ENCODE measurements around the gene RICTOR. TPM values are rescaled to one million over a fixed set of nuclear protein-coding genes. Genes with fewer than 3 reads are reported as not detected.

RICTOR gene
- total RNA-seq, 1 experiment from 2014 or later = 25.7 TPM

DNA sequence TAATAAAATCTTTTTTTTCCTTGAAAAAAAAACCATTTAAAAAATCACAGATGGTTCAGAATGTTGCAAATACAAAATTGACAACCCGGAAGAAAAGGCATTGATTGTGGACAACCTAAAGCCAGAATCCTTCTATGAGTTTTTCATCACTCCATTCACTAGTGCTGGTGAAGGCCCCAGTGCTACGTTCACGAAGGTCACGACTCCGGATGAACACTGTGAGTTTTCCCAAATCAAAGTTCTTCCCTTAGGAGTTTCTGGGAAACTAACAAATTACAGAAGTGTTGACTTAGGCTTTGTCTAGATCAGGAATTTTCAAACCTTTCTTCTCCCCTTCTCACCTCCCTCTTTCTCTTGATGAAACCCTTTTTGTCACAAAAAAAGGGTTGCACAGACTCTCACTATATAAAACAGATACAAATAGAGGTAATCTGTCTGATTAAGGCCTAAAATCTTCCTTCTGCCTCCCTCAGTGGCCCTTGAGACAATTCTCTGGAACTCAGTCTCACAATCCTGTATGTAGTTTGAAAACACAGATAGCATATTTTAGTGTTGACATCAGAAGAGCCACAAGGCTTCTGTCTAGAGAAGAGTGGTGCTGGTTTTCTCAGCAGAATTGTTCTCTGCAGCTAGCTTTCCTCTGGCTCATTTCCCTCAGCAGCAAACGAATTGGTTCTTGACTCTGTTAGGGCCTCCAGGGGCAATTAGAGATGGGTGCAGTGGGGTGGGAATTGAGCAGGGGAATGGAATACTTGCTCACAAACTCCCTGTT lies 148.9 kb downstream of the RICTOR start:
- intact Hi-C loops (cut with micrococcal nuclease; ENCODE audit: unreplicated experiment) = no loop called here
- Histone ChIP-seq H3K4me1 (no peaks in the 10 kb centered on the region), H3K9me3 (peaks cover 11% of the 10 kb centered on the region; the same call in 1 of the 2 replicates), H3K27me3 (replicated peaks; ENCODE audit: control insufficient read depth, insufficient read depth, low read length) (no peaks in the 10 kb centered on the region), H3K36me3 (ENCODE audit: control insufficient read depth, insufficient read depth, low read length) (no peaks in the 10 kb centered on the region; the same call in 1 of the 2 replicates), H3K4me3 (ENCODE audit: low read depth, low read length) (no peak overlapping the region)
- TF ChIP-seq CTCF (IDR thresholded peaks at IDR 0.05; ENCODE audit: insufficient read depth in 1 of 2, low read depth in 1 of 2, low read length in 1 of 2, severe bottlenecking in 1 of 2, unreplicated experiment in 1 of 2) = no peak
- no peaks in the 10 kb centered on the region for H3K36me3 Mint-ChIP-seq (ENCODE audit: insufficient read depth, unreplicated experiment)
- no TSS peak for BruUV-seq (replicated peaks)
- no peaks in the 10 kb centered on the region for H3K4me1 Mint-ChIP-seq (ENCODE audit: low read depth, unreplicated experiment)
- H3K9me3 Mint-ChIP-seq (ENCODE audit: unreplicated experiment) = no peaks in the 10 kb centered on the region
- H3K4me3 Mint-ChIP-seq (ENCODE audit: unreplicated experiment) = no peak overlapping the region
- H3K27me3 Mint-ChIP-seq (ENCODE audit: insufficient read depth, unreplicated experiment) = peaks cover 5% of the 10 kb centered on the region
- ChIA-PET CTCF (no interaction called here), POLR2A (no interaction called here)
- no peak for DNase-seq
- H3K27ac Mint-ChIP-seq (ENCODE audit: unreplicated experiment) = no peak overlapping the region

DNA sequence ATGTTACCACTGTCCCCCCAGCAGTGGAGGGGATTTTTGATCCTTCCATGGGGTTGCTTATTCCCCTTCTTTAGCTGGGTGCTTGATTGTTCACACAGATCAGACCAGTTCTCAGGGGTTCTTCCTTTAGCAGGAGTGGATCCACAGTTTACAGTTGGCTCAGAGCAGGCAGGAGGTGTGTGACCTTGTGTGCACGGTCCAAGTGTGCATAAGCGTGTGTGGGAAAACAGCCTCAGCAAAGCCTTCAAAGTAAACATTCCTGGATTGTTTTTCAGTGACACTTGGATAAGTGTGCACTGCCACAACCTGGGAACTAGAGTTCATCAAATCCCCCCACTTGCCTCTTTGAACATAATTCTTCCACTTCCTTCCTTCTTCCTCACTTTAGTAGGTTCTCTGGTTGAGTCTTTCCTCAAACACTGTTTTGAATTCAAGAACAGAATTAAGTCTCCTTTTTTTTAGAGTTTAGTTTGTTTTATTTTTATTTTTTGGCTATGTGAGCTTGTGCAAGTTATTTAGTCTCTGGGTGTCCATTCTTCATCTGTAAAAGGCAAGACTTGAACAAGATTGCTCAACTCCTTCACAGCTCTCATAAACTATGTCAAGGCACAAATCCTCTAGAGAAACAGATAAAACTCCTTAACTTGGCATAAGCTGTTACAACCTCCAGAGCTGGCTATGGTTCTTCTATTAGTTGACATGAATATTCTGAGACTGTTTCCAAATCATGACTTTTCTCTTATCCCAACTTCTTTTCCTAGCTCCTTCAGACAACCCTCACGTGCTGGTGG lies 150.3 kb downstream of the RICTOR start:
- H3K9me3 ChIP-seq = peaks cover 11% of the 10 kb centered on the region; the same call in 1 of the 2 replicates
- Mint-ChIP-seq H3K36me3 (ENCODE audit: insufficient read depth, unreplicated experiment) (no peaks in the 10 kb centered on the region), H3K27ac (ENCODE audit: unreplicated experiment) (no peak overlapping the region), H3K27me3 (ENCODE audit: insufficient read depth, unreplicated experiment) (peaks cover 5% of the 10 kb centered on the region), H3K4me1 (ENCODE audit: low read depth, unreplicated experiment) (no peaks in the 10 kb centered on the region), H3K9me3 (ENCODE audit: unreplicated experiment) (no peaks in the 10 kb centered on the region), H3K4me3 (ENCODE audit: unreplicated experiment) (no peak overlapping the region)
- no peak for DNase-seq
- no peaks in the 10 kb centered on the region for H3K27me3 ChIP-seq (replicated peaks; ENCODE audit: control insufficient read depth, insufficient read depth, low read length)
- intact Hi-C loops (cut with micrococcal nuclease; ENCODE audit: unreplicated experiment) = no loop called here
- no peaks in the 10 kb centered on the region; the same call in 1 of the 2 replicates for H3K36me3 ChIP-seq (ENCODE audit: control insufficient read depth, insufficient read depth, low read length)
- H3K4me1 ChIP-seq = no peaks in the 10 kb centered on the region
- ChIA-PET CTCF (no interaction called here), POLR2A (no interaction called here)
- TF ChIP-seq CTCF (IDR thresholded peaks at IDR 0.05; ENCODE audit: insufficient read depth in 1 of 2, low read depth in 1 of 2, low read length in 1 of 2, severe bottlenecking in 1 of 2, unreplicated experiment in 1 of 2) = no peak
- no peak overlapping the region for H3K4me3 ChIP-seq (ENCODE audit: low read depth, low read length)
- no TSS peak for BruUV-seq (replicated peaks)

- POLR2A ChIA-PET = interaction anchor here (0.6 kb wide), 1 partner anchor 505 kb away, joined by 3 read pairs; no protein-coding TSS in a partner anchor
- Mint-ChIP-seq H3K27me3 (ENCODE audit: insufficient read depth, unreplicated experiment) (peaks cover 5% of the 10 kb centered on the region), H3K4me3 (ENCODE audit: unreplicated experiment) (no peak overlapping the region), H3K9me3 (ENCODE audit: unreplicated experiment) (no peaks in the 10 kb centered on the region), H3K27ac (ENCODE audit: unreplicated experiment) (no peak overlapping the region), H3K36me3 (ENCODE audit: insufficient read depth, unreplicated experiment) (no peaks in the 10 kb centered on the region), H3K4me1 (ENCODE audit: low read depth, unreplicated experiment) (no peaks in the 10 kb centered on the region)
- Histone ChIP-seq H3K36me3 (ENCODE audit: control insufficient read depth, insufficient read depth, low read length) (no peaks in the 10 kb centered on the region), H3K9me3 (peaks cover 4% of the 10 kb centered on the region; the same call in 1 of the 2 replicates), H3K4me1 (no peaks in the 10 kb centered on the region), H3K27me3 (replicated peaks; ENCODE audit: control insufficient read depth, insufficient read depth, low read length) (no peaks in the 10 kb centered on the region), H3K4me3 (ENCODE audit: low read depth, low read length) (no peak overlapping the region)
- CTCF ChIA-PET = interaction anchor here (0.5 to 2.2 kb wide), 5 partner anchors 89 to 656 kb away, joined by 3 to 12 read pairs (median 5); no protein-coding TSS in a partner anchor
- DNase-seq = peak in 1 of 2 experiments; percentile 60
- BruUV-seq (replicated peaks) = no TSS peak
- intact Hi-C loops (cut with micrococcal nuclease; ENCODE audit: unreplicated experiment) = loop anchor here (1.0 kb wide), 4 partner anchors 91 to 539 kb away; no protein-coding TSS in a partner anchor
- peak; percentile 74 to 83 for TF ChIP-seq CTCF (IDR thresholded peaks at IDR 0.05; ENCODE audit: insufficient read depth in 1 of 2, low read depth in 1 of 2, low read length in 1 of 2, severe bottlenecking in 1 of 2, unreplicated experiment in 1 of 2)
These were observed 152.0 kb downstream of the RICTOR start for GRCh38 chr5:38922199-38922598.

All from Caco-2 (cell line).